Common myeloid progenitor, CD34-positive (primary cell): Measurements from ENCODE around the gene EYA4.

Source experiments
- CTCF ChIA-PET: fragments of 350-600 bp; sonication (Branson Sonifier 250); formaldehyde crosslinking; loops from one replicate; lab custom pipeline; 2021; ENCODE audit warnings: antibody characterized with exemption; lab: Charles Lee
- POLR2A ChIA-PET: fragments of 350-600 bp; sonication (Branson Sonifier 250); formaldehyde crosslinking; loops from one replicate; lab custom pipeline; 2021; ENCODE audit warnings: antibody characterized with exemption; lab: Charles Lee
- DNase-seq, 3 donors: peaks; one replicate each; pipeline versions ENCODE4 v3.0.0 to v3.0.0-alpha.2; 2013
- H3K27ac ChIP-seq, 2 experiments: 1 replicate in 1 of 2; 2 replicates in 1 of 2; pipeline ENCODE4 v1.7.0; 2013; ENCODE audit warnings: inconsistent platforms in 2 of 2, low read length in 2 of 2, mild to moderate bottlenecking in 2 of 2, low read depth in 1 of 2, moderate library complexity in 1 of 2; ENCODE audit not compliant: severe bottlenecking in 2 of 2, insufficient read depth in 1 of 2, poor library complexity in 1 of 2
- H3K27me3 ChIP-seq, 5 experiments: replicated peaks in 2 of 5; 1 replicate in 3 of 5; 2 replicates in 2 of 5; pipeline versions ENCODE4 v1.6.1 to v1.7.0; 2013; ENCODE audit warnings: low read length in 4 of 5, mild to moderate bottlenecking in 2 of 5, moderate library complexity in 2 of 5, inconsistent platforms in 1 of 5; ENCODE audit not compliant: insufficient read depth in 5 of 5, control insufficient read depth in 4 of 5
- H3K36me3 ChIP-seq, 4 experiments: 1 replicate in 2 of 4; 2 replicates in 2 of 4; pipeline versions ENCODE4 v1.6.1 to v1.7.0; 2013; ENCODE audit warnings: low read length in 3 of 4, control low read depth in 1 of 4, mild to moderate bottlenecking in 1 of 4; ENCODE audit not compliant: control insufficient read depth in 4 of 4, insufficient read depth in 4 of 4
- H3K4me1 ChIP-seq, 4 experiments: 1 replicate in 3 of 4; 2 replicates in 1 of 4; pipeline versions ENCODE4 v1.6.1 to v1.7.1; 2013; ENCODE audit warnings: low read length in 3 of 4, mild to moderate bottlenecking in 3 of 4, control low read depth in 1 of 4, inconsistent platforms in 1 of 4, moderate library complexity in 1 of 4; ENCODE audit not compliant: control insufficient read depth in 4 of 4, insufficient read depth in 4 of 4; ENCODE audit errors: control extremely low read depth in 1 of 4
- H3K4me3 ChIP-seq, 7 experiments: 1 replicate in 4 of 7; 2 replicates in 3 of 7; pipeline versions ENCODE4 v1.5.1 to v1.7.0; 2013; ENCODE audit warnings: mild to moderate bottlenecking in 7 of 7, low read length in 6 of 7, moderate library complexity in 6 of 7, inconsistent platforms in 2 of 7, low read depth in 2 of 7, control low read depth in 1 of 7; ENCODE audit not compliant: insufficient read depth in 4 of 7, control insufficient read depth in 1 of 7; ENCODE audit errors: extremely low read depth in 1 of 7
- H3K9me3 ChIP-seq, 5 experiments: 1 replicate in 4 of 5; 2 replicates in 1 of 5; pipeline versions ENCODE4 v1.6.1 to v1.7.1; 2013; ENCODE audit warnings: low read length in 4 of 5, mild to moderate bottlenecking in 2 of 5, inconsistent platforms in 1 of 5, low read depth in 1 of 5, moderate library complexity in 1 of 5; ENCODE audit not compliant: control insufficient read depth in 4 of 5, insufficient read depth in 2 of 5; ENCODE audit errors: control extremely low read depth in 1 of 5
- WGBS: methylation state at CpG from one replicate; pipeline ENCODE4 v1.1.5; 2013; ENCODE audit not compliant: insufficient coverage; 5-methylcytosine and 5-hydroxymethylcytosine counted together

Gene EYA4

GRCh38 chr6:133248241-133249001, 7.3 kb downstream of the EYA4 start:
- Histone ChIP-seq H3K27me3 (peaks cover 5 to 79% (median 17%) of the 10 kb centered on the region in 5 experiments), H3K9me3 (no peaks in the 10 kb centered on the region), H3K4me3 (no peak overlapping the region), H3K4me1 (no peaks in the 10 kb centered on the region), H3K36me3 (no peaks in the 10 kb centered on the region), H3K27ac (no peak overlapping the region)
- ChIA-PET CTCF (no interaction called here), POLR2A (no interaction called here)
- no peak for DNase-seq
- 100% methylated on average over 1 of the region's 6 CpGs for WGBS

- no peaks in the 10 kb centered on the region for H3K9me3 ChIP-seq
- POLR2A ChIA-PET, result no interaction called here
- H3K36me3 ChIP-seq, result no peaks in the 10 kb centered on the region
- no peak overlapping the region for H3K4me3 ChIP-seq
- peaks cover 2 to 53% (median 6%) of the 10 kb centered on the region in 5 experiments for H3K27me3 ChIP-seq
- no peak overlapping the region for H3K27ac ChIP-seq
- 83% methylated on average over 1 of the region's 2 CpGs for WGBS
- CTCF ChIA-PET, result no interaction called here
- no peak for DNase-seq
- H3K4me1 ChIP-seq, result no peaks in the 10 kb centered on the region
Measured at GRCh38 chr6:133251688-133252087, 10.5 kb downstream of the EYA4 start.

GRCh38 chr6:133254552-133255228, 13.5 kb downstream of the EYA4 start:
- ChIA-PET POLR2A (no interaction called here), CTCF (no interaction called here)
- H3K36me3 ChIP-seq, result no peaks in the 10 kb centered on the region
- peaks cover 0 to 28% (median 3%) of the 10 kb centered on the region in 5 experiments for H3K27me3 ChIP-seq
- WGBS, result 89% methylated on average over 1 of the region's 3 CpGs
- no peaks in the 10 kb centered on the region for H3K9me3 ChIP-seq
- no peaks in the 10 kb centered on the region for H3K4me1 ChIP-seq
- peak in 2 of 3 donors; percentile 29 to 50 for DNase-seq
- H3K4me3 ChIP-seq, result no peak overlapping the region
- no peak overlapping the region for H3K27ac ChIP-seq

DNA sequence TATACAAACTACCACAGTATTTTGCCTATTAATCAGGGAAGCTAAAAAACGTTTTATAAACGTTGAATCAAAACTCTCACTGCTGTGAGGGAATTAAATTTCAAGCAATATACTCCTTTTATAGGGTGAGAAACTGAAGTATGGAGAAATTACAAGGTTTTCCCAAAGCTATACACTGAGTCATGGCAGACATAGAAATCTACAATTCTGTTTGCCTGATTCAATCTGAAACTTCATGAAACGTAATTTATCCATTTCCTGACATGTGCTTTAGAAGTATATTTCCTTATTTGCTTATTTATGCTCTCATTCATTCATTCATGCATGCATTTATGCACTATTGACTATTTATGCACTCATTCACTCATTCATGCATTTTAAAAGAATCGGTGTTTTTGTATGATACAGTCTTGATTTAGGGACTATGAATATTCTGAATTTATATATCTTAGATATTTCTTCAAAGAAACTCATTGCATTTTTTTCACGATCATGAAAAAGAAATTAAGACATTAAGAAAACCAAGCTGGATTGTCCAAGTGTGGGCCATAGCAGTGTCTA, 16.5 kb downstream of the EYA4 start:
- H3K9me3 ChIP-seq, result no peaks in the 10 kb centered on the region
- H3K4me1 ChIP-seq, result no peaks in the 10 kb centered on the region
- no peak for DNase-seq
- POLR2A ChIA-PET, result no interaction called here
- no peak overlapping the region for H3K4me3 ChIP-seq
- H3K27ac ChIP-seq, result no peak overlapping the region
- no peaks in the 10 kb centered on the region for H3K36me3 ChIP-seq
- CTCF ChIA-PET, result no interaction called here
- WGBS, result 67% methylated on average over 1 of the region's 5 CpGs
- H3K27me3 ChIP-seq, result peaks cover 0 to 15% (median 3%) of the 10 kb centered on the region in 5 experiments

GRCh38 chr6:133259561-133259960, 18.4 kb downstream of the EYA4 start:
- ChIA-PET CTCF (no interaction called here), POLR2A (no interaction called here)
- Histone ChIP-seq H3K27ac (no peak overlapping the region), H3K4me3 (no peak overlapping the region), H3K4me1 (no peaks in the 10 kb centered on the region), H3K36me3 (no peaks in the 10 kb centered on the region), H3K9me3 (no peaks in the 10 kb centered on the region), H3K27me3 (peaks cover 0 to 7% (median 2%) of the 10 kb centered on the region in 5 experiments)
- no peak for DNase-seq

GRCh38 chr6:133262804-133263203, 21.6 kb downstream of the EYA4 start:
- H3K27ac ChIP-seq, result no peak overlapping the region
- no peaks in the 10 kb centered on the region for H3K4me1 ChIP-seq
- no peaks in the 10 kb centered on the region for H3K36me3 ChIP-seq
- no peak for DNase-seq
- no CpG with 5 or more reads among the region's 2 CpGs for WGBS
- ChIA-PET POLR2A (no interaction called here), CTCF (no interaction called here)
- H3K27me3 ChIP-seq, result peaks cover 0 to 5% (median 2%) of the 10 kb centered on the region in 5 experiments
- H3K9me3 ChIP-seq, result no peaks in the 10 kb centered on the region
- no peak overlapping the region for H3K4me3 ChIP-seq

DNA sequence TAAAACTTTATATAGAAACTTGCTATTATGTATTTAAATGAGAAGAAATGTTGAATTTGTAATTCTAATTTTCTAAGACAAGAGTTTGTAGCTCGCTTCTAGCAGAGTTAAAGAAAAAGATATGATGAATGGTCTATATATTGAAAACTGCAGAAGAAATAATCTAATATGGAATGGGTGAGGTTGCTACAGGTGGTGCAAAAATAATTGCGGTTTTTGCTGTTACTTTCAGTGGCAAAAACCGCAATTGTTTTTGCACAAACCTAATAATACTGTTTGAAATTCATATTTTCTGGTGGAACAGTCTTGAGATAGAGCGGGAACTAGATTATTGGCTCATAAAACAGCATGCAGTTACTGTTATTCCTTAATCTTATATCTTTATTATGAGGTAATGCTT, 23.9 kb downstream of the EYA4 start:
- H3K27ac ChIP-seq, result no peak overlapping the region
- POLR2A ChIA-PET, result no interaction called here
- 83% methylated on average over 1 of the region's 4 CpGs for WGBS

More for the DNA sequence above, 23.9 kb downstream of the EYA4 start:
- CTCF ChIA-PET, result no interaction called here
- Histone ChIP-seq H3K36me3 (no peaks in the 10 kb centered on the region), H3K4me3 (no peak overlapping the region), H3K4me1 (no peaks in the 10 kb centered on the region), H3K27me3 (peaks cover 0 to 5% (median 2%) of the 10 kb centered on the region in 5 experiments), H3K9me3 (no peaks in the 10 kb centered on the region)
- no peak for DNase-seq
